ENCODE measurements around the gene APBB1. TPM values are rescaled to one million over a fixed set of nuclear protein-coding genes. Genes with fewer than 3 reads are reported as not detected.

APBB1 gene
- total RNA-seq, 4 donors from 2014 or later, result 19.7 to 23.4 (median 20.2) TPM

GRCh38 chr11:6351782-6352382, 67.0 kb downstream of the APBB1 start:
- WGBS, 2 donors, result 73 to 78% methylated on average over 5 of the region's 5 CpGs
- no peak overlapping the region for H3K4me3 ChIP-seq (ENCODE audit: low read depth, poor library complexity, severe bottlenecking)
- DNase-seq (ENCODE audit: low spot score in 2 of 2), result no peak
- intact Hi-C loops (cut with DNase I; ENCODE audit: low total_unique reads), result no loop called here
- TF ChIP-seq CTCF (IDR thresholded peaks at IDR 0.05), result no peak

DNA sequence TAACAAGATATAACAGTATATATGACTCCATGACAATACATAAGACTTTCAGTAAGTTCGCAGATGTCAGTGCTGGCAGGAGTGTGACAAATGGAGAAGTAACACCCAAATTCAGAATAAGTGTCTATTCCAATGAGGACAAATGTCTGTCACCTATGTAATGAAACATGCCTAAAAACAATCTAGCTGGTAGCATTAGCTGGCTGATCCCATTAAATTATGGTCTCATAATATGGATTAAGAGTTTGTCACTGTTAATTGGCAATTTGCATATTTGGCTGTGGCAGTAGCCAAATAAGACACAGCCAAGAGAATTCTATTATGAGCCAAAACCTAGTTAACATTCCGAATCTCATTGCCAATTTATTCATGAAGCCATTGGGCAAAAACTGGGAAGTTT, 68.4 kb downstream of the APBB1 start:
- H3K4me3 ChIP-seq (ENCODE audit: low read depth, poor library complexity, severe bottlenecking), result no peak overlapping the region
- 58 to 60% methylated on average over 2 of the region's 2 CpGs for WGBS, 2 donors
- intact Hi-C loops (cut with DNase I; ENCODE audit: low total_unique reads), result no loop called here
- no peak for TF ChIP-seq POLR2A (IDR thresholded peaks at IDR 0.05)
- TF ChIP-seq CTCF (IDR thresholded peaks at IDR 0.05), result no peak
- DNase-seq (ENCODE audit: low spot score in 2 of 2), result no peak

- H3K4me3 ChIP-seq (ENCODE audit: low read depth, poor library complexity, severe bottlenecking), result no peak overlapping the region
- DNase-seq (ENCODE audit: low spot score in 2 of 2), result no peak
- intact Hi-C loops (cut with DNase I; ENCODE audit: low total_unique reads), result no loop called here
- TF ChIP-seq CTCF (IDR thresholded peaks at IDR 0.05) (no peak), POLR2A (IDR thresholded peaks at IDR 0.05) (no peak)
Measured at GRCh38 chr11:6350043-6350442, 68.9 kb downstream of the APBB1 start.

- WGBS, 2 donors, result 100% methylated on average over 1 of the region's 1 CpG
- no peak for DNase-seq (ENCODE audit: low spot score in 2 of 2)
- TF ChIP-seq POLR2A (IDR thresholded peaks at IDR 0.05) (no peak), CTCF (IDR thresholded peaks at IDR 0.05) (no peak)
- H3K4me3 ChIP-seq (ENCODE audit: low read depth, poor library complexity, severe bottlenecking), result no peak overlapping the region
- intact Hi-C loops (cut with DNase I; ENCODE audit: low total_unique reads), result no loop called here
Measured at GRCh38 chr11:6345366-6345765, 73.5 kb downstream of the APBB1 start.

Other genes starting within 250 kb of the APBB1 start
- not detected for gene OR52B2, start 248.8 kb downstream of the APBB1 start, total RNA-seq
- not detected for gene OR52W1, start 219.9 kb downstream of the APBB1 start, total RNA-seq
- gene C11orf42, start 213.5 kb downstream of the APBB1 start, total RNA-seq, result not detected
- gene FHIP1B, start 184.5 kb downstream of the APBB1 start, total RNA-seq, result 10 to 100 TPM; 47.0 to 97.9 (median 60.2) TPM
- gene CNGA4, start 180.0 kb downstream of the APBB1 start, total RNA-seq, result not detected
- under 1 TPM in 3 of 4 donors, not detected in 1; 0.13 to 0.71 (median 0.46) TPM for gene CCKBR, start 159.3 kb downstream of the APBB1 start, total RNA-seq
- gene CAVIN3, start 98.6 kb downstream of the APBB1 start, total RNA-seq, result 10 to 100 TPM; 27.1 to 96.9 (median 48.9) TPM
- gene SMPD1, start 28.6 kb downstream of the APBB1 start, total RNA-seq, result 10 to 100 TPM; 49.2 to 91.6 (median 63.6) TPM
- 1 to 10 TPM in 3 of 4 donors, under 1 TPM in 1; 0.42 to 1.2 (median 1.1) TPM for gene HPX, start 21.9 kb upstream of the APBB1 start, total RNA-seq
- gene TRIM3, start 54.8 kb upstream of the APBB1 start, total RNA-seq, result 10 to 100 TPM; 19.2 to 24.1 (median 22.4) TPM
- gene ARFIP2, start 62.2 kb upstream of the APBB1 start, total RNA-seq, result 10 to 100 TPM; 56.6 to 77.5 (median 63.9) TPM
- 10 to 100 TPM; 20.1 to 28.0 (median 21.9) TPM for gene TIMM10B, start 62.4 kb upstream of the APBB1 start, total RNA-seq
- gene DNHD1, start 78.2 kb upstream of the APBB1 start, total RNA-seq, result 10 to 100 TPM in 2 of 4 donors, 1 to 10 TPM in 2; 5.9 to 13.6 (median 8.4) TPM
- 10 to 100 TPM; 14.9 to 22.7 (median 18.0) TPM for gene RRP8, start 184.5 kb upstream of the APBB1 start, total RNA-seq
- 10 to 100 TPM; 68.1 to 91.0 (median 74.8) TPM for gene ILK, start 184.7 kb upstream of the APBB1 start, total RNA-seq
- 100 to 1,000 TPM in 1 of 4 donors, 10 to 100 TPM in 3; 41.1 to 105 (median 61.8) TPM for gene TAF10, start 193.1 kb upstream of the APBB1 start, total RNA-seq
- gene TPP1, start 200.3 kb upstream of the APBB1 start, total RNA-seq, result 10 to 100 TPM; 49.6 to 65.3 (median 57.9) TPM
- gene DCHS1, start 236.7 kb upstream of the APBB1 start, total RNA-seq, result 1 to 10 TPM; 4.0 to 9.0 (median 5.4) TPM

All from lower leg skin (tissue), 4 donors.